GM10847 (cell line): ENCODE measurements around the gene THSD7B.

ENCODE experiments used
- POLR2A ChIP-seq: IDR thresholded peaks from 2 replicates; pipeline ENCODE4 v1.6.1; 2011; ENCODE audit not compliant: insufficient read length; ENCODE audit errors: extremely low read depth

Gene THSD7B

GRCh38 chr2:137367361-137367760 lies 602.0 kb downstream of the THSD7B start:
- no peak for TF ChIP-seq POLR2A

- TF ChIP-seq POLR2A, result no peak
Measured at GRCh38 chr2:137369106-137369505, 603.8 kb downstream of the THSD7B start.

- no peak for TF ChIP-seq POLR2A
Measured at GRCh38 chr2:137379186-137379585, 613.8 kb downstream of the THSD7B start.

- TF ChIP-seq POLR2A, result no peak
Measured at GRCh38 chr2:137380610-137381009, 615.3 kb downstream of the THSD7B start.

- no peak for TF ChIP-seq POLR2A
Measured at GRCh38 chr2:137381731-137382130, 616.4 kb downstream of the THSD7B start.

GRCh38 chr2:137383391-137383790 lies 618.0 kb downstream of the THSD7B start:
- TF ChIP-seq POLR2A, result no peak

- TF ChIP-seq POLR2A, result no peak
Measured at GRCh38 chr2:137387044-137387443, 621.7 kb downstream of the THSD7B start.

- no peak for TF ChIP-seq POLR2A
Measured at GRCh38 chr2:137405496-137405895, 640.2 kb downstream of the THSD7B start.

GRCh38 chr2:137411585-137411984 lies 646.2 kb downstream of the THSD7B start:
- TF ChIP-seq POLR2A, result no peak

- no peak for TF ChIP-seq POLR2A
Measured at GRCh38 chr2:137420744-137421143, 655.4 kb downstream of the THSD7B start.

GRCh38 chr2:137435162-137435561 lies 669.8 kb downstream of the THSD7B start:
- no peak for TF ChIP-seq POLR2A

- TF ChIP-seq POLR2A, result no peak
Measured at GRCh38 chr2:137437386-137437785, 672.0 kb downstream of the THSD7B start.

GRCh38 chr2:137444970-137445369 lies 679.6 kb downstream of the THSD7B start:
- no peak for TF ChIP-seq POLR2A

- no peak for TF ChIP-seq POLR2A
Measured at GRCh38 chr2:137449454-137449853, 684.1 kb downstream of the THSD7B start.

- no peak for TF ChIP-seq POLR2A
Measured at GRCh38 chr2:137454886-137455285, 689.5 kb downstream of the THSD7B start.

- no peak for TF ChIP-seq POLR2A
Measured at GRCh38 chr2:137467246-137467862, 702.0 kb downstream of the THSD7B start.

- TF ChIP-seq POLR2A, result no peak
Measured at GRCh38 chr2:137493261-137493660, 727.9 kb downstream of the THSD7B start.
